Measurements from ENCODE around the gene UACA. TPM values are rescaled to one million over a fixed set of nuclear protein-coding genes. Genes with fewer than 3 reads are reported as not detected.

The UACA gene
- total RNA-seq, 1 experiment from 2014 or later = 38.0 TPM

- Histone ChIP-seq H3K4ac (ENCODE audit: low read depth, low read length) (no peak overlapping the region), H3K56ac (ENCODE audit: insufficient read length, low read depth, low read length) (no peak overlapping the region), H2BK20ac (ENCODE audit: low read depth, low read length, poor library complexity, severe bottlenecking) (no peak overlapping the region), H3K4me2 (ENCODE audit: insufficient read depth, insufficient read length, low read length) (no peak overlapping the region), H4K5ac (ENCODE audit: insufficient read length, low read depth, low read length) (no peak overlapping the region), H4K20me1 (ENCODE audit: control insufficient read depth, insufficient read depth, insufficient read length) (no peaks in the 10 kb centered on the region), H3K9me3 (ENCODE audit: control insufficient read depth, low read depth, low read length) (no peaks in the 10 kb centered on the region), H3K79me1 (ENCODE audit: insufficient read depth, low read depth, low read length, poor library complexity, severe bottlenecking) (no peaks in the 10 kb centered on the region), H2BK15ac (ENCODE audit: low read depth, low read length) (no peak overlapping the region), H3K4me1 (ENCODE audit: insufficient read depth, low read length) (no peaks in the 10 kb centered on the region), H2AFZ (ENCODE audit: low read length) (no peak overlapping the region), H4K8ac (replicated peaks; ENCODE audit: insufficient read length, low read depth, low read length) (no peak overlapping the region), H3K23ac (ENCODE audit: insufficient read length, low read depth, low read length) (no peak overlapping the region), H2BK12ac (ENCODE audit: insufficient read length, low read depth, low read length) (no peak overlapping the region), H2BK120ac (ENCODE audit: low read depth, low read length, poor library complexity, severe bottlenecking) (no peak overlapping the region), H4K91ac (ENCODE audit: insufficient read length, low read depth, low read length) (no peak overlapping the region), H3K27ac (ENCODE audit: insufficient read length, low read depth, low read length) (no peak overlapping the region), H2AK5ac (ENCODE audit: insufficient read length, low read length) (no peak overlapping the region), H3K27me3 (ENCODE audit: insufficient read depth, low read length) (no peaks in the 10 kb centered on the region), H3K18ac (ENCODE audit: insufficient read length, low read depth, low read length) (no peak overlapping the region), H3K23me2 (ENCODE audit: insufficient read length, low read depth, low read length, poor library complexity, severe bottlenecking) (no peaks in the 10 kb centered on the region), H3K14ac (ENCODE audit: insufficient read depth, low read length) (no peak overlapping the region), H3K9ac (ENCODE audit: extremely low read depth, insufficient read length, low read length) (no peak overlapping the region), H3T11ph (ENCODE audit: low read length) (no peak overlapping the region), H2BK5ac (ENCODE audit: insufficient read length, low read length) (no peak overlapping the region), H3K79me2 (ENCODE audit: insufficient read depth, low read length) (no peaks in the 10 kb centered on the region)
- Mint-ChIP-seq H3K27ac (no peak overlapping the region), H3K27me3 (ENCODE audit: low read depth) (no peaks in the 10 kb centered on the region), H3K9me3 (no peaks in the 10 kb centered on the region; a peak in 1 of 5 replicates), H3K4me3 (no peak overlapping the region), H3K36me3 (ENCODE audit: insufficient read depth in 1 of 3, low read depth in 3 of 3) (no peaks in the 10 kb centered on the region), H3K4me1 (0 out of 4 replicates have a peak, but pooled peaks cover 0 to 3% of the 10 kb centered on the region in 2 experiments)
- WGBS (ENCODE audit: extremely low coverage, insufficient read length, low lambda C conversion rate) = no CpG with 5 or more reads among the region's 3 CpGs
- no peak for TF ChIP-seq CTCF (conservative IDR thresholded peaks at IDR 0.05)
- DNase-seq = no peak
Observed at GRCh38 chr15:70770863-70771262, 7.5 kb upstream of the UACA start.

Measured in H9 (cell line).